ENCODE measurements around the gene ABCA13.

DNA sequence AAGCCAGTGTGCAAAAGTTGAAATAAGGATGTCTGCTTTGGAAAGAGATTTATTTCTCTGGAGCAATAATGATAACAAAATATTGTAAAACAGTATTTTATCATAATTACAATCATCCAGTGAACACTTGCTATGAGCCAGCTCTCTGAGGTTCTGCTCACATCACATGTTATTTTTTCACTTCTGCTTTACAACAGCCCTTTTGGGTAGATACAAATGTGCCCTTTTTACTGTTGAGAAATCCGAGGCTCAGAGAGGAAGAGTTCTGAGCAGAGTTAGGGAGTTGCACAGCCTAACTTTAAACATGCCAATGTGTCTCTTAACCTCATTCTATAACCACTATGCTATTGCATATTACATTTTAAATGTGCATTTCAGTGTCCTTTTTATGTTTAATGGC lies 520.5 kb downstream of the ABCA13 start:
- TF ChIP-seq, protein P1, sequence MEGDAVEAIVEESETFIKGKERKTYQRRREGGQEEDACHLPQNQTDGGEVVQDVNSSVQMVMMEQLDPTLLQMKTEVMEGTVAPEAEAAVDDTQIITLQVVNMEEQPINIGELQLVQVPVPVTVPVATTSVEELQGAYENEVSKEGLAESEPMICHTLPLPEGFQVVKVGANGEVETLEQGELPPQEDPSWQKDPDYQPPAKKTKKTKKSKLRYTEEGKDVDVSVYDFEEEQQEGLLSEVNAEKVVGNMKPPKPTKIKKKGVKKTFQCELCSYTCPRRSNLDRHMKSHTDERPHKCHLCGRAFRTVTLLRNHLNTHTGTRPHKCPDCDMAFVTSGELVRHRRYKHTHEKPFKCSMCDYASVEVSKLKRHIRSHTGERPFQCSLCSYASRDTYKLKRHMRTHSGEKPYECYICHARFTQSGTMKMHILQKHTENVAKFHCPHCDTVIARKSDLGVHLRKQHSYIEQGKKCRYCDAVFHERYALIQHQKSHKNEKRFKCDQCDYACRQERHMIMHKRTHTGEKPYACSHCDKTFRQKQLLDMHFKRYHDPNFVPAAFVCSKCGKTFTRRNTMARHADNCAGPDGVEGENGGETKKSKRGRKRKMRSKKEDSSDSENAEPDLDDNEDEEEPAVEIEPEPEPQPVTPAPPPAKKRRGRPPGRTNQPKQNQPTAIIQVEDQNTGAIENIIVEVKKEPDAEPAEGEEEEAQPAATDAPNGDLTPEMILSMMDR (conservative IDR thresholded peaks at IDR 0.05 in 1 of 2, IDR thresholded peaks at IDR 0.05 in 1 of 2; ENCODE audit: extremely low read depth in 1 of 2, insufficient read depth in 1 of 2, low read depth in 1 of 2, low read length in 2 of 2), result no peak
- TF ChIP-seq EZH2 (IDR thresholded peaks at IDR 0.05; ENCODE audit: borderline replicate concordance, low read length), result no peak
